Measurements from ENCODE around the gene IFRD2.
A peak's percentile ranks its signal among the peaks of the same experiment; 100 is the strongest.

Gene IFRD2

DNA sequence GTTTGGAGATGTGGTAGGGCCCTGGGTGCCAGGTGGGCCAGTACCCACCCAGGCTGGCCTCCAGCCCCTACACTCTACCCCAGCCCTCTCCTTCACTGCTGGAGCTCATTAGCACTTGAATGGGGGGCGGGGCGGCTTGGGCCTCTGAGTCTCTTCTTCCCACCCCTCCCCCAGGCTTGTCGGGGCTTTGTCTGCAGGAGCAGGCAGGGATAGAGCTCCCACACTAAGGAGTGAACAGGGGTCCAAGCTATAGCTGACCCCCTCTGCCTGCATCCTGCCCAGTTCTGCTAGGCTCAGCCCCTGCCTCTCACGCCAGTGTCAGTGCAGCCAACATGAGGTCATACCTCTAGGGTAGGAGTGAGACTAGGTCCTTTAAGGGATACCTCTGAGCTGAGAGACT lies 51.1 kb downstream of the IFRD2 start:
- no peak overlapping the region for H3K27ac ChIP-seq
- no peak for TF ChIP-seq ZFX (IDR thresholded peaks at IDR 0.05; ENCODE audit: borderline replicate concordance)
- TF ChIP-seq, protein P1, sequence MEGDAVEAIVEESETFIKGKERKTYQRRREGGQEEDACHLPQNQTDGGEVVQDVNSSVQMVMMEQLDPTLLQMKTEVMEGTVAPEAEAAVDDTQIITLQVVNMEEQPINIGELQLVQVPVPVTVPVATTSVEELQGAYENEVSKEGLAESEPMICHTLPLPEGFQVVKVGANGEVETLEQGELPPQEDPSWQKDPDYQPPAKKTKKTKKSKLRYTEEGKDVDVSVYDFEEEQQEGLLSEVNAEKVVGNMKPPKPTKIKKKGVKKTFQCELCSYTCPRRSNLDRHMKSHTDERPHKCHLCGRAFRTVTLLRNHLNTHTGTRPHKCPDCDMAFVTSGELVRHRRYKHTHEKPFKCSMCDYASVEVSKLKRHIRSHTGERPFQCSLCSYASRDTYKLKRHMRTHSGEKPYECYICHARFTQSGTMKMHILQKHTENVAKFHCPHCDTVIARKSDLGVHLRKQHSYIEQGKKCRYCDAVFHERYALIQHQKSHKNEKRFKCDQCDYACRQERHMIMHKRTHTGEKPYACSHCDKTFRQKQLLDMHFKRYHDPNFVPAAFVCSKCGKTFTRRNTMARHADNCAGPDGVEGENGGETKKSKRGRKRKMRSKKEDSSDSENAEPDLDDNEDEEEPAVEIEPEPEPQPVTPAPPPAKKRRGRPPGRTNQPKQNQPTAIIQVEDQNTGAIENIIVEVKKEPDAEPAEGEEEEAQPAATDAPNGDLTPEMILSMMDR (IDR thresholded peaks at IDR 0.05): no peak

DNA sequence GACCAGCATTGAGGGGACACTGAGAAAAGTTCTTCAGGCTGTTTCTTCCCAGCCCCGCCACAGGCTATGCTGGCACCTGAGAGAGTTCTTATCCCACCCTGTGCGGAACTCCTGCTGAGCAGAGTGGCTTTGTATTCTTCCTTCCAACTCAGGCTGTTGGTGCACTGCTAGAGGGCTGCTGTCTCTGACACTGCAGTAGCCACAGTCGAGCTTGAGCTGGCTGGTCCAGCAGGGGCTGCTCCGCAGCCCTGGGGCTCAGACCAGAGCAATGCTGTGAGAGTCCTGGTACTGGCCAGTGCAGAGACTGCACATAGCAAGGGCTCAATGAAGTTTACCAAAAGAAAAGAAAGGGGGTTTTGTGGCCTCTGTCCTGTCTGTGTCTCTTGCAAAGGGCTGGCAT lies 52.6 kb downstream of the IFRD2 start:
- TF ChIP-seq, protein P1 (IDR thresholded peaks at IDR 0.05): no peak
- TF ChIP-seq ZFX (IDR thresholded peaks at IDR 0.05; ENCODE audit: borderline replicate concordance): no peak
- peak overlapping the region; percentile 12; the same call in 1 of the 2 replicates for H3K27ac ChIP-seq

DNA sequence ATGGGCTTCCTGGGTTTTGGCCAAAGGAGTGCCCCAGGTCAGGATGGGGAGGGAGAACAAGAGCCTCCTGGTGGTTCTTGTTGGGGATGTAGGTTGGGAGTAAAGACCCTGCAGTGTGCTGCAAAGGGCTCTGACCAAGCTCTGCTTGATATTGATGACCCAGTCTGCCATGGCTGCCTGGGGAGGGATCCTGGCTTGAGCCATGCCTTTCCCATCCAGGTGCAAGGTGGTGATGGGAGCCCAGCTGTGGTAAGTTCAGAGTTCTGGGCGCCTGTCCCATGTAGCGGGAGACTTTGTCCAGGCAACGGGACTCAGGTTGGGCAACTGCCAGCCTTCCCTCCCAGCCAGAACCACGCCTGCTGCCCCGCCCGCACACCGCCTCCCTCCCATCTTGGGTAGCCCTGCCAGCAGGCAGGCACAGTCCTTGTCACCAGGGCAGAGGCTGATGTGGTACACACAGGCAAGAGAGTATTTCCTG lies 53.6 kb downstream of the IFRD2 start:
- TF ChIP-seq, protein P1 (IDR thresholded peaks at IDR 0.05): no peak
- no peak for TF ChIP-seq ZFX (IDR thresholded peaks at IDR 0.05; ENCODE audit: borderline replicate concordance)
- peak overlapping the region; percentile 93 for H3K27ac ChIP-seq

DNA sequence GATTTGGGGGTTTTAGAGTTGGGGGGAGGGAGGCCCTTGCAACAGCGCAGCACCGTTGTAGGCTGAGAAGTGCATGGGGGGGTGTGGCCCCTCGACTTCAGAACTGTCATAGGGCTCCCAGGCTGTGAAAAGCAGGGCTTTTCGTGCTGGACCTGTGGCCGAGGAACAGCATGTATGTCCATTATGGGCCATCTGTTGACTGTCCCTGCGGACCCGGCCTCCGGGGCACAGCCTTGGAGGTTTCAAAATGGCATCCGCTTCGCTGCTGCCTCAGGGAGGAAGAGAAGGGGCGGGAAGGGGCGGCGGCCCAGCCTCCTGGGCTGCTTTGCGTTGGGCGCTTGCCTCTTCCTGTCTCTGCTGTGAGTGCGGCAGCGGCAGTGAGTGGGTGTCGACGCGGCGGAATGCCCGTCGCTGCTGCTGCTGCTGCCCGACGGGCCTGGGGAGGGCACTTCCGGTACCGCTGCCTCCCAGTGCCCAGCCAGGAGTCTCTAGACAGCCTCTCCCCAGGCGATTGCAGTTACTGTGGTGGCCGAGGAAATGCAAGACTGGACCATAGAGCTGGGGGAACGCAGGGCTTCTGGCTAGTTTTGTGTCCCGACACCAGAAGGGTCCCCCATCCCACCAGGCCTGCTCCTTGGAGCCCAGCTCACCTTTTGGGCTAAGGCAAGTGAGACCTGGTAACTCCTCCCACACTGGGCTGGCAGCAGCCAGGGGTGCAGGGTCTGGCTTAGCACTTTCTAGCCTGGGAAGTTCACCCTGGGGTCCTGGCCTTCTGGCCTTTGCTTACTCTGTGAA lies 54.3 kb downstream of the IFRD2 start:
- H3K27ac ChIP-seq: peak overlapping the region; percentile 93
- no peak for TF ChIP-seq ZFX (IDR thresholded peaks at IDR 0.05; ENCODE audit: borderline replicate concordance)
- TF ChIP-seq, protein P1 (IDR thresholded peaks at IDR 0.05): no peak

Data from 22Rv1 (cell line).